Measurements from ENCODE around the gene KRT33A. TPM values are rescaled to one million over a fixed set of nuclear protein-coding genes. Genes with fewer than 3 reads are reported as not detected.

KRT33A gene
- total RNA-seq, 1 experiment from 2014 or later, result not detected

DNA sequence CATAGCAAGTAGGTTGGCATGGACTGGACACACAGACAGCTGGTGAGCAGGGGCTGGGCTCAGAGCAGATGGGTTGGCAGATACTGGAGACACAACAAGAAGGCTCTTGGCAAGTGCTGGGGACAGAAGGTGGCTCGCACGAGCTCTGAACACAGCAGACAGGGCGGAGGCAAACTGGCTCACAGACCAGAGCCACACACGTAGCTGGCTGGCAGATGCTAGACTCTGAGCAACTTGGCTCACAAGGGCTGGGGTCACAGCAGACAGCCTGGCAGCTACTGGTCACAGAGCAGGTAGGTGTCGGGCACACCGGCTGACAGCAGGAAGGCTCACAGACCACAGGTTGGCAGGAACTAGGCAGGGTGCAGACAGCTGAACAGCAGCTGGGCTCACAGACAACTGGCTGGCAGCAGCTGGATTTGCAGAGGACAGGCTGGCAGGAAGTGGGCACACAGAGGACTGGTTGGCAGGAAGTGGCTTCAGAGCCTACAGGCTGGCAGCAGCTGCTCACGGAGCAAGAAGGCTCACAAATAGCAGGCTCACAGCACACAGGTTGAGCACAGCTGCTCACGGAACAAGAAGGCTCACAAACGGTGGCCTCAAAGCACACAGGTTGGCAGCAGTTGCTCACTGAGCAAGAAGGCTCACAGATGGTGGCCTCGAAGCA, 42.2 kb downstream of the KRT33A start:
- DNase-seq (ENCODE audit: extremely low read depth, low read depth), result no peak

- DNase-seq (ENCODE audit: extremely low read depth, low read depth), result no peak
These were observed 43.0 kb downstream of the KRT33A start for GRCh38 chr17:41307647-41308046.

GRCh38 chr17:41304091-41304490, 46.5 kb downstream of the KRT33A start:
- DNase-seq (ENCODE audit: extremely low read depth, low read depth), result no peak

- DNase-seq (ENCODE audit: extremely low read depth, low read depth), result no peak
These were observed 47.6 kb downstream of the KRT33A start for GRCh38 chr17:41302981-41303380.

DNA sequence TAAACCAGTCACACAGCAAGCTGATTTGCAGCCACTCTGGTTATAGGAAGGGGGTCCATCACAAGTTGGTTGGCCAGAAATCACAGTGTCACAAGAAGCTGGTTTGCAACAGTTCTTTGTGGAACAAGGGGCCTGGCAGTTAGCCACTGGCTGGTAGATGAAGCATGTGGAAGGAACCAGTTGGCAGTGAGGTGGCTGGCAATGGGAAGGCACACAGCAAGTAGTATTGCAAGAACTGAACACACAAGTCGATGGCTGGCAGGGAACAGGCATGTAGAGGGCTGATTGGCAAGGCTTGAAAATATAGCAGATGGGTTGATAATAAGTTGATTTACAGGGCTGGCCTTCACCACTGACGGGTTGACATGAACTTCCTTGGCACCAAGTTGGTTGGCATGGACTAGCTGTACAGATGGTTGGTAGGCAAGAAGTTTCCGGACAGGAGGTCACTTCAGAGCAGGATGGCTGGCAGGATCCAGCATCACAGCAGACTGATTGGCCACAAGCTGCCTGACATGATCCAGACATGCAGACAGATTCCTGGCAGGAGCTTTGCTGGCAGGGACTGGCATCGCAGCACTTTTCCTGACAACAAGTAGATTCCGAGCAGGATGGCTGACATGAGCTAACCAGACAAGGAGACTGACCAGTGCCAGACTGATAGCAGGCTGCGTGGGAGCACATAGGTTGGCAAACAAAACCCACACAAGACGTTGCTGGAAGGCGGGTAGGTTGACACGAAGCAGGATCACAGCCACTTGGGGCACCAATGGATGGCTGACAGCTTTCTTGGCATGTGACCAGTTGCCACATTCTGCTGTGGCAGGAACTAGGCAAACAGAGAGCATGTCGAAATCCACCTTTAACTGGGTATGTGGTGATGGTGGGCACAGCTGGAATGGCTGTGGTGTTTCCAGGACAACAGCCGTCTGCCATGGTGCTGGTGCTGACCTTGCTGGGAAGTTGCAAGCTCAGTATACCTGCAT, 48.4 kb downstream of the KRT33A start, which contains the start of gene KRTAP29-1:
KRTAP29-1 (minus strand) TSS at position 936 of the 986 bp plus-strand sequence; CDS start at position 936, 0 bp downstream.
- DNase-seq (ENCODE audit: extremely low read depth, low read depth), result no peak

GRCh38 chr17:41301204-41301790, 49.3 kb downstream of the KRT33A start:
- no peak for DNase-seq (ENCODE audit: extremely low read depth, low read depth)

DNA sequence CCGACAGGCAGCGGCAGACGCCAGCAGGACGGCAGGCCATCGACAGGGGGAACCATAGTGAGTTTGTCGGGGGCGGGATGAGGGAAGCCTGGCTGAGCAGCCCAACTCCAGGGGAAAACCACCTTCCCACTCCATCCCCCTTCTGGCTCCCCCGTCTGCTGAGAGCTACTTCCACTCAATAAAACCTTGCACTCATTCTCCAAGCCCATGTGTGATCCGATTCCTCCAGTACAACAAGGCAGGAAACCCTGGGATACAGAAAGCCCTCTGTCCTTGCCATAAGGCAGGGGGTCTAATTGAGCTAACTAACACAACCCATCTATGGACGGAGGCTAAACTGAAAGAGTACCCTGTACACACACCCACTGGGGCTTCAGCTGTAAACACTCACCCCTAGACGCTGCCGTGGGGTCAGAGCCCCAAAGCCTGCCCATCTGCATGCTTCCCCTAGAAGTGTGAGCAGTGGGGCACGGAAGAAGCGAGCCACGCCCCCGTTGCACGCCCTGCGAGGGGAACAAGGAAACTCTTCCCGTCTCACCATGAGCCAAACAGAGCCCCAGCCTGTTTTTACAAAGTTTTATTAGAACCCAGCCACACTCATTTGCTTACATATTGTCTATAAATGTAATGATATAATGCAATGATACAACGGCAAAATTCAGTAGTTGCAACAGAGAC, 52.0 kb downstream of the KRT33A start:
- no peak for DNase-seq (ENCODE audit: extremely low read depth, low read depth)

DNA sequence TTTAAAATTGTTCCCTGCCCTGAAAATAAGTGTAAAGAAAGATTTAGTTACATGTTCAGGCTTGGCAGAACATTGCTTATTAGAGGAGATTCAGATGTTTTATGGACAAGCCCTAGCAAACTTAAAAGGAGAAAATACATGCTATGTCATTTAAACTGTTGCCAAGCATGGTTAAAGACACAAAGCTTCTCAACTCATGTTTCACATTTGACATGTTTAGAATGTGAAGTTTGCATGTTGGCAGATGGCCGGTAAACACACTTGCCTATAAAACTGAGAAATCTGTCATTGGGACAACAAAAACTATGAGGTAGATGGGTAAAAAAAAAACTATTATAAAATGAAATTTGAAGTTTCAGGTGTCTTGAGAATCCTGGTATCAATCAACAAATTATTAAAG, 53.8 kb downstream of the KRT33A start:
- DNase-seq (ENCODE audit: extremely low read depth, low read depth), result no peak

Other genes with a start within 250 kb of the KRT33A start
- not detected in 2 replicates for gene KRTAP4-16, start 248.6 kb downstream of the KRT33A start, total RNA-seq (2014; rRNA removed; shearing (Covaris generic))
- gene KRTAP4-9, start 245.4 kb downstream of the KRT33A start, total RNA-seq (2014; rRNA removed; shearing (Covaris generic)), result not detected in 2 replicates
- gene KRTAP4-11, start 232.5 kb downstream of the KRT33A start, total RNA-seq (2014; rRNA removed; shearing (Covaris generic)), result not detected in 2 replicates
- gene KRTAP4-12, start 226.6 kb downstream of the KRT33A start, total RNA-seq (2014; rRNA removed; shearing (Covaris generic)), result not detected in 2 replicates
- not detected in 2 replicates for gene KRTAP4-6, start 210.3 kb downstream of the KRT33A start, total RNA-seq (2014; rRNA removed; shearing (Covaris generic))
- gene KRTAP4-5, start 201.0 kb downstream of the KRT33A start, total RNA-seq (2014; rRNA removed; shearing (Covaris generic)), result not detected in 2 replicates
- gene KRTAP4-4, start 190.1 kb downstream of the KRT33A start, total RNA-seq (2014; rRNA removed; shearing (Covaris generic)), result not detected in 2 replicates
- not detected in 2 replicates for gene KRTAP4-3, start 182.6 kb downstream of the KRT33A start, total RNA-seq (2014; rRNA removed; shearing (Covaris generic))
- gene KRTAP4-2, start 172.6 kb downstream of the KRT33A start, total RNA-seq (2014; rRNA removed; shearing (Covaris generic)), result not detected in 2 replicates
- gene KRTAP4-1, start 165.9 kb downstream of the KRT33A start, total RNA-seq (2014; rRNA removed; shearing (Covaris generic)), result 0.17 TPM in 1 of 2 replicates, not detected in the other
- not detected in 2 replicates for gene KRTAP9-1, start 160.9 kb downstream of the KRT33A start, total RNA-seq (2014; rRNA removed; shearing (Covaris generic))
- gene KRTAP9-2, start 124.2 kb downstream of the KRT33A start, total RNA-seq (2014; rRNA removed; shearing (Covaris generic)), result not detected in 2 replicates
- not detected in 2 replicates for gene KRTAP9-3, start 118.4 kb downstream of the KRT33A start, total RNA-seq (2014; rRNA removed; shearing (Covaris generic))
- not detected in 2 replicates for gene KRTAP9-8, start 112.8 kb downstream of the KRT33A start, total RNA-seq (2014; rRNA removed; shearing (Covaris generic))
- gene KRTAP9-4, start 101.1 kb downstream of the KRT33A start, total RNA-seq (2014; rRNA removed; shearing (Covaris generic)), result not detected in 2 replicates
- gene KRTAP9-9, start 95.4 kb downstream of the KRT33A start, total RNA-seq (2014; rRNA removed; shearing (Covaris generic)), result not detected in 2 replicates
- not detected in 2 replicates for gene KRTAP9-6, start 85.5 kb downstream of the KRT33A start, total RNA-seq (2014; rRNA removed; shearing (Covaris generic))
- not detected in 2 replicates for gene KRTAP9-7, start 75.1 kb downstream of the KRT33A start, total RNA-seq (2014; rRNA removed; shearing (Covaris generic))
- not detected in 2 replicates for gene KRTAP29-1, start 48.0 kb downstream of the KRT33A start, total RNA-seq (2014; rRNA removed; shearing (Covaris generic))
- gene KRTAP16-1, start 41.5 kb downstream of the KRT33A start, total RNA-seq (2014; rRNA removed; shearing (Covaris generic)), result not detected in 2 replicates
- gene KRTAP17-1, start 35.1 kb downstream of the KRT33A start, total RNA-seq (2014; rRNA removed; shearing (Covaris generic)), result not detected in 2 replicates
- not detected in 2 replicates for gene KRT33B, start 19.0 kb upstream of the KRT33A start, total RNA-seq (2014; rRNA removed; shearing (Covaris generic))
- gene KRT34, start 31.5 kb upstream of the KRT33A start, total RNA-seq (2014; rRNA removed; shearing (Covaris generic)), result 0.10 TPM in 1 of 2 replicates, not detected in the other
- gene KRT31, start 46.8 kb upstream of the KRT33A start, total RNA-seq (2014; rRNA removed; shearing (Covaris generic)), result not detected in 2 replicates
- not detected in 2 replicates for gene KRT37, start 73.8 kb upstream of the KRT33A start, total RNA-seq (2014; rRNA removed; shearing (Covaris generic))
- not detected in 2 replicates for gene KRT38, start 90.2 kb upstream of the KRT33A start, total RNA-seq (2014; rRNA removed; shearing (Covaris generic))
- gene KRT32, start 116.6 kb upstream of the KRT33A start, total RNA-seq (2014; rRNA removed; shearing (Covaris generic)), result not detected in 2 replicates
- gene KRT35, start 130.3 kb upstream of the KRT33A start, total RNA-seq (2014; rRNA removed; shearing (Covaris generic)), result not detected in 2 replicates
- not detected in 2 replicates for gene KRT36, start 139.1 kb upstream of the KRT33A start, total RNA-seq (2014; rRNA removed; shearing (Covaris generic))
- not detected in 2 replicates for gene KRT13, start 154.8 kb upstream of the KRT33A start, total RNA-seq (2014; rRNA removed; shearing (Covaris generic))
- 3.7 and 6.0 TPM in 2 replicates for gene KRT15, start 168.1 kb upstream of the KRT33A start, total RNA-seq (2014; rRNA removed; shearing (Covaris generic))
- gene KRT19, start 177.5 kb upstream of the KRT33A start, total RNA-seq (2014; rRNA removed; shearing (Covaris generic)), result 1,671 and 1,675 TPM in 2 replicates
- not detected in 2 replicates for gene KRT9, start 221.2 kb upstream of the KRT33A start, total RNA-seq (2014; rRNA removed; shearing (Covaris generic))
- not detected in 2 replicates for gene KRT14, start 236.1 kb upstream of the KRT33A start, total RNA-seq (2014; rRNA removed; shearing (Covaris generic))